Astrocyte (in vitro differentiated cells and primary cell): ENCODE measurements around the gene YBX1. TPM values are rescaled to one million over a fixed set of nuclear protein-coding genes. Genes with fewer than 3 reads are reported as not detected.

Experiments
- DNase-seq: peaks from one replicate; pipeline ENCODE4 v3.0.0-alpha.2; 2010; ENCODE audit warnings: low read depth
- FAIRE-seq: peaks from 2 replicates; lab custom pipeline; 2011; peaks lifted over from hg19 to GRCh38; lab: Jason Lieb, UNC
- H2AFZ ChIP-seq: 2 replicates; pipeline ENCODE4 v1.6.0; 2012; ENCODE audit warnings: low read depth, low read length, inconsistent platforms
- H3K27ac ChIP-seq: 2 replicates; pipeline ENCODE4 v1.5.1; 2011; ENCODE audit warnings: low read depth, low read length, inconsistent platforms
- H3K27me3 ChIP-seq: 2 replicates; pipeline ENCODE4 v1.6.0; 2011; ENCODE audit warnings: low read length, inconsistent platforms; ENCODE audit not compliant: insufficient read depth
- H3K36me3 ChIP-seq: 2 replicates; pipeline ENCODE4 v1.5.1; 2011; ENCODE audit warnings: low read length, inconsistent platforms; ENCODE audit not compliant: insufficient read depth
- H3K4me1 ChIP-seq: 2 replicates; pipeline ENCODE4 v1.5.1; 2011; ENCODE audit warnings: low read length, inconsistent platforms; ENCODE audit not compliant: insufficient read depth
- H3K4me2 ChIP-seq: 2 replicates; pipeline ENCODE4 v1.6.0; 2012; ENCODE audit warnings: low read length, inconsistent platforms
- H3K4me3 ChIP-seq: 2 replicates; pipeline ENCODE4 v1.5.1; 2011; ENCODE audit warnings: low read depth, mild to moderate bottlenecking, low read length, inconsistent platforms; ENCODE audit not compliant: insufficient read depth
- H3K79me2 ChIP-seq: 2 replicates; pipeline ENCODE4 v1.6.0; 2012; ENCODE audit warnings: mild to moderate bottlenecking, low read length, inconsistent platforms; ENCODE audit not compliant: insufficient read depth
- H3K9ac ChIP-seq: 2 replicates; pipeline ENCODE4 v1.6.0; 2012; ENCODE audit warnings: mild to moderate bottlenecking, low read length, inconsistent platforms
- H3K9me3 ChIP-seq: 2 replicates; pipeline ENCODE4 v1.5.1; 2012; ENCODE audit warnings: low read depth, mild to moderate bottlenecking, low read length, inconsistent platforms; ENCODE audit not compliant: insufficient read depth
- H4K20me1 ChIP-seq: 2 replicates; pipeline ENCODE4 v1.6.0; 2012; ENCODE audit warnings: low read length, inconsistent platforms; ENCODE audit not compliant: insufficient read depth
- H3K27ac Mint-ChIP-seq: one replicate; pipeline ENCODE4 v1.8.0; 2021; ENCODE audit warnings: mild to moderate bottlenecking, mixed read lengths; ENCODE audit not compliant: unreplicated experiment
- H3K27me3 Mint-ChIP-seq: one replicate; pipeline ENCODE4 v1.8.0; 2021; ENCODE audit warnings: low read depth, mixed read lengths; ENCODE audit not compliant: unreplicated experiment
- H3K36me3 Mint-ChIP-seq: one replicate; pipeline ENCODE4 v1.8.0; 2021; ENCODE audit warnings: low read depth, mixed read lengths; ENCODE audit not compliant: unreplicated experiment
- H3K4me1 Mint-ChIP-seq: one replicate; pipeline ENCODE4 v1.8.0; 2021; ENCODE audit warnings: low read depth, mixed read lengths; ENCODE audit not compliant: unreplicated experiment
- H3K4me3 Mint-ChIP-seq: one replicate; pipeline ENCODE4 v1.8.0; 2021; ENCODE audit warnings: mild to moderate bottlenecking, moderate library complexity, mixed read lengths; ENCODE audit not compliant: unreplicated experiment
- H3K9me3 Mint-ChIP-seq: one replicate; pipeline ENCODE4 v1.8.0; 2021; ENCODE audit warnings: mild to moderate bottlenecking, mixed read lengths; ENCODE audit not compliant: unreplicated experiment
- EZH2 ChIP-seq: IDR thresholded peaks from 2 replicates; pipeline ENCODE4 v1.6.1; 2012; ENCODE audit warnings: mild to moderate bottlenecking, low read length, inconsistent platforms; ENCODE audit not compliant: insufficient read depth
- total RNA-seq: library from RNA; stranded (reverse); gene quantifications from 2 replicates; pipeline ENCODE4 v1.2.1, GENCODE V29; 2021
- TF ChIP-seq, protein P1 (sequence below): IDR thresholded peaks from 2 replicates; pipeline ENCODE4 v1.5.1; 2011; ENCODE audit warnings: low read depth, mild to moderate bottlenecking, inconsistent platforms, low read length, moderate library complexity; ENCODE audit not compliant: insufficient read depth

Gene YBX1
- total RNA-seq, 1 donor from 2014 or later, result 872 TPM

DNA sequence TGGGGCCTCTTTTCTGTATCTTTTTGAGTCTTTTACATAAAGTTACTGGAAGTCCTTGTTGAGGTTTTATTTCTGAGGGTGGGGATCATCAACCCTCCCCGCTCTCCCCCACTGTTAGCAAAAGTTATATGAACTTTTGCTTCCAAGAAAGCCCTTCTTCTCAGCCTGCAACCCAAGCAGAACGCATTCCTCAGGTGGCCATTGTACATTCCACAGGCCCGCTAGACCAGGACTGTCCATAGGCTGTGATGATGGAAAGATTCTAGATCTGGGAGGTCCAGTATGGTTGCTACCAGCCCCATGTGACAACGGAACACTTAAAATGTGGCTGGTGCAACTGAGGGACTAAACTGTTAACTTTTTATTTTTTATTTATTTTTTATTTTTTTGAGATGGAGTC, 11.8 kb upstream of the YBX1 start:
- no peak overlapping the region for H3K4me3 Mint-ChIP-seq
- Histone ChIP-seq H3K9me3 (no peaks in the 10 kb centered on the region), H3K27ac (no peak overlapping the region), H3K79me2 (no peaks in the 10 kb centered on the region), H2AFZ (no peak overlapping the region), H4K20me1 (no peaks in the 10 kb centered on the region), H3K27me3 (no peaks in the 10 kb centered on the region), H3K4me2 (no peak overlapping the region), H3K36me3 (peaks cover 36% of the 10 kb centered on the region), H3K4me3 (no peak overlapping the region), H3K4me1 (no peaks in the 10 kb centered on the region), H3K9ac (no peak overlapping the region)
- TF ChIP-seq, protein P1, sequence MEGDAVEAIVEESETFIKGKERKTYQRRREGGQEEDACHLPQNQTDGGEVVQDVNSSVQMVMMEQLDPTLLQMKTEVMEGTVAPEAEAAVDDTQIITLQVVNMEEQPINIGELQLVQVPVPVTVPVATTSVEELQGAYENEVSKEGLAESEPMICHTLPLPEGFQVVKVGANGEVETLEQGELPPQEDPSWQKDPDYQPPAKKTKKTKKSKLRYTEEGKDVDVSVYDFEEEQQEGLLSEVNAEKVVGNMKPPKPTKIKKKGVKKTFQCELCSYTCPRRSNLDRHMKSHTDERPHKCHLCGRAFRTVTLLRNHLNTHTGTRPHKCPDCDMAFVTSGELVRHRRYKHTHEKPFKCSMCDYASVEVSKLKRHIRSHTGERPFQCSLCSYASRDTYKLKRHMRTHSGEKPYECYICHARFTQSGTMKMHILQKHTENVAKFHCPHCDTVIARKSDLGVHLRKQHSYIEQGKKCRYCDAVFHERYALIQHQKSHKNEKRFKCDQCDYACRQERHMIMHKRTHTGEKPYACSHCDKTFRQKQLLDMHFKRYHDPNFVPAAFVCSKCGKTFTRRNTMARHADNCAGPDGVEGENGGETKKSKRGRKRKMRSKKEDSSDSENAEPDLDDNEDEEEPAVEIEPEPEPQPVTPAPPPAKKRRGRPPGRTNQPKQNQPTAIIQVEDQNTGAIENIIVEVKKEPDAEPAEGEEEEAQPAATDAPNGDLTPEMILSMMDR, result no peak
- no peak for TF ChIP-seq EZH2
- peaks cover 19% of the 10 kb centered on the region for H3K36me3 Mint-ChIP-seq
- no peaks in the 10 kb centered on the region for H3K4me1 Mint-ChIP-seq
- DNase-seq (no peak), FAIRE-seq (no peak)
- no peak overlapping the region for H3K27ac Mint-ChIP-seq
- H3K27me3 Mint-ChIP-seq, result no peaks in the 10 kb centered on the region
- no peaks in the 10 kb centered on the region for H3K9me3 Mint-ChIP-seq

DNA sequence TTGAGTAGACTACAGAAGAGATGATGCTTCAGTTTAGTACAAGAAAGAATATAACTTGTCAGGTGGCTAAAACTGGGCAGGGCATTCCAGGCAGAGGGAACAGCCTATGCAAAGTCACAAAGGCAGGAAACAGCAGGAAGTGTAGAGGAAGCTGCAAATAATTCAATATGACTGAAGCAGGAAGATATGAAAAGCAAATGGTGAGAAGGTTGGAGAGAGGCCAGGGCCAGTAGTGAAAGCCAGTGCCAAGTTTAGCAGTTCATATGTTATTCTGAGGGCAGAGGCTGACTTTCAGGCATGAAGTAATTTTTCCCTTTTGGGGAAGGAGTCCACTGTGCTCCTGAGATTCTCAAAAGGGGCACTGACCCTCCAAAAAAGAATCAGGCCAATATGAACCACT, 8.0 kb upstream of the YBX1 start:
- FAIRE-seq, result no peak

GRCh38 chr1:42674682-42675081, 7.5 kb upstream of the YBX1 start:
- no peak for FAIRE-seq
- TF ChIP-seq EZH2, result no peak
- TF ChIP-seq, protein P1, result no peak

More for the DNA sequence above, 8.0 kb upstream of the YBX1 start:
- Mint-ChIP-seq H3K9me3 (no peaks in the 10 kb centered on the region), H3K27me3 (no peaks in the 10 kb centered on the region), H3K27ac (no peak overlapping the region), H3K36me3 (peaks cover 14% of the 10 kb centered on the region), H3K4me3 (no peak overlapping the region), H3K4me1 (no peaks in the 10 kb centered on the region)
- Histone ChIP-seq H3K4me1 (no peaks in the 10 kb centered on the region), H4K20me1 (no peaks in the 10 kb centered on the region), H3K27me3 (no peaks in the 10 kb centered on the region), H2AFZ (no peak overlapping the region), H3K36me3 (peaks cover 12% of the 10 kb centered on the region), H3K9me3 (no peaks in the 10 kb centered on the region), H3K27ac (no peak overlapping the region), H3K9ac (no peak overlapping the region), H3K4me2 (no peak overlapping the region), H3K4me3 (no peak overlapping the region), H3K79me2 (no peaks in the 10 kb centered on the region)
- TF ChIP-seq, protein P1, result no peak
- no peak for TF ChIP-seq EZH2
- no peak for DNase-seq

More at GRCh38 chr1:42674682-42675081, 7.5 kb upstream of the YBX1 start:
- H4K20me1 ChIP-seq, result no peaks in the 10 kb centered on the region
- H3K9me3 ChIP-seq, result no peaks in the 10 kb centered on the region
- Mint-ChIP-seq H3K4me3 (no peak overlapping the region), H3K27ac (no peak overlapping the region), H3K36me3 (peaks cover 14% of the 10 kb centered on the region), H3K9me3 (no peaks in the 10 kb centered on the region), H3K4me1 (peaks cover under 1% of the 10 kb centered on the region), H3K27me3 (no peaks in the 10 kb centered on the region)
- no peaks in the 10 kb centered on the region for H3K27me3 ChIP-seq
- H3K79me2 ChIP-seq, result no peaks in the 10 kb centered on the region
- H3K4me2 ChIP-seq, result no peak overlapping the region
- peaks cover 12% of the 10 kb centered on the region for H3K36me3 ChIP-seq
- no peak for DNase-seq
- no peak overlapping the region for H3K9ac ChIP-seq
- H2AFZ ChIP-seq, result no peak overlapping the region
- H3K27ac ChIP-seq, result no peak overlapping the region
- H3K4me1 ChIP-seq, result no peaks in the 10 kb centered on the region
- no peak overlapping the region for H3K4me3 ChIP-seq
